Measurements from ENCODE around the gene CHST13.

The CHST13 gene

GRCh38 chr3:126512916-126513650, 10.9 kb upstream of the CHST13 start:
- no peaks in the 10 kb centered on the region for H3K9me3 Mint-ChIP-seq
- DNase-seq (no peak), ATAC-seq (no peak)
- H3K4me3 Mint-ChIP-seq = no peak overlapping the region
- H3K27ac Mint-ChIP-seq = no peak overlapping the region
- H3K4me1 Mint-ChIP-seq = no peaks in the 10 kb centered on the region
- no peaks in the 10 kb centered on the region for H3K27me3 Mint-ChIP-seq

- H3K4me1 Mint-ChIP-seq = no peaks in the 10 kb centered on the region
- H3K27ac Mint-ChIP-seq = no peak overlapping the region
- DNase-seq = no peak
Measured at GRCh38 chr3:126514161-126514560, 9.8 kb upstream of the CHST13 start.

GRCh38 chr3:126515066-126515706, 8.8 kb upstream of the CHST13 start:
- H3K27ac Mint-ChIP-seq = no peak overlapping the region
- H3K4me1 Mint-ChIP-seq = no peaks in the 10 kb centered on the region
- DNase-seq (no peak), ATAC-seq (peak; percentile 67)
- no peak overlapping the region for H3K4me3 Mint-ChIP-seq
- no peaks in the 10 kb centered on the region for H3K27me3 Mint-ChIP-seq
- no peaks in the 10 kb centered on the region for H3K9me3 Mint-ChIP-seq

More at GRCh38 chr3:126514161-126514560, 9.8 kb upstream of the CHST13 start:
- Mint-ChIP-seq H3K4me3 (no peak overlapping the region), H3K9me3 (no peaks in the 10 kb centered on the region), H3K27me3 (no peaks in the 10 kb centered on the region)
- no peak for ATAC-seq

- H3K4me3 Mint-ChIP-seq = no peak overlapping the region
Measured at GRCh38 chr3:126516152-126516935, 7.6 kb upstream of the CHST13 start.

GRCh38 chr3:126516936-126517290, 7.0 kb upstream of the CHST13 start:
- ATAC-seq (no peak), DNase-seq (no peak)
- Mint-ChIP-seq H3K4me3 (no peak overlapping the region), H3K9me3 (no peaks in the 10 kb centered on the region), H3K4me1 (no peaks in the 10 kb centered on the region), H3K27ac (no peak overlapping the region), H3K27me3 (peaks cover 1% of the 10 kb centered on the region)

More at GRCh38 chr3:126516152-126516935, 7.6 kb upstream of the CHST13 start:
- Mint-ChIP-seq H3K27ac (no peak overlapping the region), H3K27me3 (no peaks in the 10 kb centered on the region), H3K4me1 (no peaks in the 10 kb centered on the region), H3K9me3 (no peaks in the 10 kb centered on the region)
- no peak for DNase-seq
- ATAC-seq = peak; percentile 57

GRCh38 chr3:126517291-126517951, 6.5 kb upstream of the CHST13 start, which contains the start of gene UROC1:
TSS of gene UROC1 (minus strand) at chr3:126517773. CDS start at chr3:126517719, 54 bp downstream.
- DNase-seq (no peak), ATAC-seq (no peak)
- Mint-ChIP-seq H3K27me3 (peaks cover 6% of the 10 kb centered on the region), H3K27ac (no peak within 1 kb of the TSS), H3K9me3 (no peaks in the 10 kb centered on the region), H3K4me1 (no peaks in the 10 kb centered on the region), H3K4me3 (no peak within 1 kb of the TSS)

GRCh38 chr3:126517986-126518778, 5.8 kb upstream of the CHST13 start:
- Mint-ChIP-seq H3K27ac (no peak overlapping the region), H3K4me1 (no peaks in the 10 kb centered on the region), H3K27me3 (peaks cover 14% of the 10 kb centered on the region), H3K9me3 (no peaks in the 10 kb centered on the region), H3K4me3 (no peak overlapping the region)
- ATAC-seq (no peak), DNase-seq (no peak)

- DNase-seq (no peak), ATAC-seq (no peak)
- Mint-ChIP-seq H3K9me3 (no peaks in the 10 kb centered on the region), H3K4me3 (no peak overlapping the region), H3K4me1 (no peaks in the 10 kb centered on the region), H3K27me3 (peaks cover 20% of the 10 kb centered on the region), H3K27ac (no peak overlapping the region)
Measured at GRCh38 chr3:126518779-126519177, 5.2 kb upstream of the CHST13 start.

GRCh38 chr3:126519506-126520455, 4.2 kb upstream of the CHST13 start:
- Mint-ChIP-seq H3K4me3 (no peak overlapping the region), H3K27ac (no peak overlapping the region), H3K4me1 (no peaks in the 10 kb centered on the region), H3K9me3 (no peaks in the 10 kb centered on the region), H3K27me3 (peaks cover 26% of the 10 kb centered on the region)
- DNase-seq (no peak), ATAC-seq (no peak)

GRCh38 chr3:126521122-126521891, 2.6 kb upstream of the CHST13 start:
- Mint-ChIP-seq H3K9me3 (no peaks in the 10 kb centered on the region), H3K4me1 (no peaks in the 10 kb centered on the region), H3K4me3 (no peak overlapping the region), H3K27me3 (peaks cover 41% of the 10 kb centered on the region), H3K27ac (no peak overlapping the region)
- DNase-seq (no peak), ATAC-seq (no peak)

GRCh38 chr3:126522363-126522788, 1.6 kb upstream of the CHST13 start:
- Mint-ChIP-seq H3K4me3 (no peak overlapping the region), H3K27ac (no peak overlapping the region), H3K9me3 (no peaks in the 10 kb centered on the region), H3K4me1 (no peaks in the 10 kb centered on the region), H3K27me3 (peaks cover 41% of the 10 kb centered on the region)
- ATAC-seq = no peak
- DNase-seq = peak; percentile 34 to 39

GRCh38 chr3:126524429-126524988, 554 bp downstream of the CHST13 start:
- Mint-ChIP-seq H3K4me3 (peak overlapping the region; percentile 65 to 67), H3K9me3 (no peaks in the 10 kb centered on the region), H3K27ac (no peak overlapping the region), H3K27me3 (peaks cover 41% of the 10 kb centered on the region), H3K4me1 (no peaks in the 10 kb centered on the region)
- ATAC-seq (peak; percentile 26), DNase-seq (peak; percentile 13 to 37)
